Central memory CD8-positive, alpha-beta T cell (primary cell): ENCODE results near the gene INS.

ENCODE experiments used
- ATAC-seq: fragments of 150-1000 bp; cut with Tn5 transposase; replicated peaks from 2 replicates; pipeline ENCODE4 v1.10.0; 2022; ENCODE audit warnings: mild to moderate bottlenecking, moderate FRiP score, moderate number of reproducible peaks; ENCODE audit not compliant: poor library complexity, severe bottlenecking; ENCODE audit errors: extremely low read depth
- DNase-seq, 2 donors: peaks; one replicate each; pipeline ENCODE4 v3.0.0; 2021; ENCODE audit warnings: low spot score in 2 of 2
- H3K27ac Mint-ChIP-seq: one replicate; pipeline ENCODE4 v1.8.0; 2022; ENCODE audit warnings: low read depth, mild to moderate bottlenecking, moderate library complexity, mixed read lengths
- H3K27me3 Mint-ChIP-seq: one replicate; pipeline ENCODE4 v1.8.0; 2022; ENCODE audit warnings: mixed read lengths
- H3K36me3 Mint-ChIP-seq: one replicate; pipeline ENCODE4 v1.8.0; 2022; ENCODE audit warnings: mild to moderate bottlenecking, moderate library complexity, mixed read lengths; ENCODE audit not compliant: insufficient read depth
- H3K4me1 Mint-ChIP-seq: one replicate; pipeline ENCODE4 v1.8.0; 2022; ENCODE audit warnings: mixed read lengths
- H3K4me3 Mint-ChIP-seq: one replicate; pipeline ENCODE4 v1.8.0; 2022; ENCODE audit warnings: mild to moderate bottlenecking, moderate library complexity, mixed read lengths
- H3K9me3 Mint-ChIP-seq: one replicate; pipeline ENCODE4 v1.8.0; 2022; ENCODE audit warnings: mixed read lengths

Gene INS

GRCh38 chr11:2151500-2152257 lies 9.3 kb downstream of the INS start:
- H3K27me3 Mint-ChIP-seq, result peaks cover 50% of the 10 kb centered on the region
- H3K27ac Mint-ChIP-seq, result no peak overlapping the region
- ATAC-seq, result peak; percentile 78

GRCh38 chr11:2149864-2150847 lies 10.9 kb downstream of the INS start:
- no peaks in the 10 kb centered on the region for H3K9me3 Mint-ChIP-seq
- H3K4me1 Mint-ChIP-seq, result peaks cover 14% of the 10 kb centered on the region
- H3K27ac Mint-ChIP-seq, result no peak overlapping the region
- no peak for DNase-seq
- peaks cover 63% of the 10 kb centered on the region for H3K27me3 Mint-ChIP-seq
- no peak for ATAC-seq
- no peak overlapping the region for H3K4me3 Mint-ChIP-seq
- H3K36me3 Mint-ChIP-seq, result peaks cover 1% of the 10 kb centered on the region

More at GRCh38 chr11:2151500-2152257, 9.3 kb downstream of the INS start:
- no peaks in the 10 kb centered on the region for H3K36me3 Mint-ChIP-seq
- peaks cover 14% of the 10 kb centered on the region for H3K4me1 Mint-ChIP-seq
- H3K9me3 Mint-ChIP-seq, result no peaks in the 10 kb centered on the region
- DNase-seq, result peak; percentile 76 to 78
- peak overlapping the region; percentile 37 for H3K4me3 Mint-ChIP-seq

- Mint-ChIP-seq H3K36me3 (peaks cover 1% of the 10 kb centered on the region), H3K4me1 (peaks cover 14% of the 10 kb centered on the region), H3K27ac (no peak overlapping the region), H3K9me3 (no peaks in the 10 kb centered on the region), H3K27me3 (peaks cover 70% of the 10 kb centered on the region), H3K4me3 (no peak overlapping the region)
- ATAC-seq (no peak), DNase-seq (no peak)
These were observed 11.5 kb downstream of the INS start for GRCh38 chr11:2149460-2149859.

- peaks cover 14% of the 10 kb centered on the region for H3K4me1 Mint-ChIP-seq
- peaks cover 1% of the 10 kb centered on the region for H3K36me3 Mint-ChIP-seq
- no peak for ATAC-seq
- H3K4me3 Mint-ChIP-seq, result no peak overlapping the region
- no peak overlapping the region for H3K27ac Mint-ChIP-seq
- no peaks in the 10 kb centered on the region for H3K9me3 Mint-ChIP-seq
- peaks cover 74% of the 10 kb centered on the region for H3K27me3 Mint-ChIP-seq
- no peak for DNase-seq
These were observed 12.4 kb downstream of the INS start for GRCh38 chr11:2148595-2148994.

- Mint-ChIP-seq H3K9me3 (no peaks in the 10 kb centered on the region), H3K27ac (no peak overlapping the region), H3K4me1 (peaks cover 14% of the 10 kb centered on the region), H3K27me3 (peaks cover 86% of the 10 kb centered on the region), H3K4me3 (no peak overlapping the region), H3K36me3 (peaks cover 5% of the 10 kb centered on the region)
- no peak for DNase-seq
- no peak for ATAC-seq
These were observed 13.6 kb downstream of the INS start for GRCh38 chr11:2147391-2147790.

GRCh38 chr11:2146051-2146450 lies 15.0 kb downstream of the INS start:
- Mint-ChIP-seq H3K27ac (no peak overlapping the region), H3K9me3 (no peaks in the 10 kb centered on the region), H3K27me3 (peaks cover 95% of the 10 kb centered on the region), H3K36me3 (peaks cover 5% of the 10 kb centered on the region), H3K4me3 (no peak overlapping the region), H3K4me1 (peaks cover 2% of the 10 kb centered on the region)
- ATAC-seq (no peak), DNase-seq (no peak)

GRCh38 chr11:2144544-2145248 lies 16.3 kb downstream of the INS start:
- ATAC-seq (no peak), DNase-seq (no peak)
- Mint-ChIP-seq H3K4me3 (no peak overlapping the region), H3K9me3 (no peaks in the 10 kb centered on the region), H3K36me3 (peaks cover 5% of the 10 kb centered on the region), H3K27me3 (peaks cover 86% of the 10 kb centered on the region), H3K4me1 (no peaks in the 10 kb centered on the region), H3K27ac (no peak overlapping the region)

- ATAC-seq (no peak), DNase-seq (no peak)
- H3K36me3 Mint-ChIP-seq, result peaks cover 5% of the 10 kb centered on the region
- no peaks in the 10 kb centered on the region for H3K4me1 Mint-ChIP-seq
- no peak overlapping the region for H3K27ac Mint-ChIP-seq
- peaks cover 79% of the 10 kb centered on the region for H3K27me3 Mint-ChIP-seq
- no peak overlapping the region for H3K4me3 Mint-ChIP-seq
- no peaks in the 10 kb centered on the region for H3K9me3 Mint-ChIP-seq
These were observed 17.0 kb downstream of the INS start for GRCh38 chr11:2143799-2144543.

GRCh38 chr11:2143477-2143798 lies 17.6 kb downstream of the INS start:
- Mint-ChIP-seq H3K4me3 (no peak overlapping the region), H3K27me3 (peaks cover 74% of the 10 kb centered on the region), H3K27ac (no peak overlapping the region), H3K36me3 (peaks cover 7% of the 10 kb centered on the region), H3K4me1 (no peaks in the 10 kb centered on the region), H3K9me3 (no peaks in the 10 kb centered on the region)
- no peak for ATAC-seq
- DNase-seq, result no peak

GRCh38 chr11:2142762-2143202 lies 18.2 kb downstream of the INS start:
- H3K27ac Mint-ChIP-seq, result no peak overlapping the region
- H3K27me3 Mint-ChIP-seq, result peaks cover 74% of the 10 kb centered on the region
- no peaks in the 10 kb centered on the region for H3K4me1 Mint-ChIP-seq
- no peak for DNase-seq
- no peak for ATAC-seq
- H3K36me3 Mint-ChIP-seq, result peaks cover 9% of the 10 kb centered on the region
- H3K9me3 Mint-ChIP-seq, result no peaks in the 10 kb centered on the region
- H3K4me3 Mint-ChIP-seq, result no peak overlapping the region

- DNase-seq (no peak), ATAC-seq (no peak)
- peaks cover 74% of the 10 kb centered on the region for H3K27me3 Mint-ChIP-seq
- peaks cover 9% of the 10 kb centered on the region for H3K36me3 Mint-ChIP-seq
- no peak overlapping the region for H3K4me3 Mint-ChIP-seq
- no peaks in the 10 kb centered on the region for H3K9me3 Mint-ChIP-seq
- H3K4me1 Mint-ChIP-seq, result no peaks in the 10 kb centered on the region
- H3K27ac Mint-ChIP-seq, result no peak overlapping the region
These were observed 18.7 kb downstream of the INS start for GRCh38 chr11:2142300-2142759.
